ENCODE measurements around the gene DLX4. TPM values are rescaled to one million over a fixed set of nuclear protein-coding genes. Genes with fewer than 3 reads are reported as not detected.

DLX4 gene
- total and polyA plus RNA-seq, 2 of the 4 experiments (the other 2 are of a cell fraction), result not detected

DNA sequence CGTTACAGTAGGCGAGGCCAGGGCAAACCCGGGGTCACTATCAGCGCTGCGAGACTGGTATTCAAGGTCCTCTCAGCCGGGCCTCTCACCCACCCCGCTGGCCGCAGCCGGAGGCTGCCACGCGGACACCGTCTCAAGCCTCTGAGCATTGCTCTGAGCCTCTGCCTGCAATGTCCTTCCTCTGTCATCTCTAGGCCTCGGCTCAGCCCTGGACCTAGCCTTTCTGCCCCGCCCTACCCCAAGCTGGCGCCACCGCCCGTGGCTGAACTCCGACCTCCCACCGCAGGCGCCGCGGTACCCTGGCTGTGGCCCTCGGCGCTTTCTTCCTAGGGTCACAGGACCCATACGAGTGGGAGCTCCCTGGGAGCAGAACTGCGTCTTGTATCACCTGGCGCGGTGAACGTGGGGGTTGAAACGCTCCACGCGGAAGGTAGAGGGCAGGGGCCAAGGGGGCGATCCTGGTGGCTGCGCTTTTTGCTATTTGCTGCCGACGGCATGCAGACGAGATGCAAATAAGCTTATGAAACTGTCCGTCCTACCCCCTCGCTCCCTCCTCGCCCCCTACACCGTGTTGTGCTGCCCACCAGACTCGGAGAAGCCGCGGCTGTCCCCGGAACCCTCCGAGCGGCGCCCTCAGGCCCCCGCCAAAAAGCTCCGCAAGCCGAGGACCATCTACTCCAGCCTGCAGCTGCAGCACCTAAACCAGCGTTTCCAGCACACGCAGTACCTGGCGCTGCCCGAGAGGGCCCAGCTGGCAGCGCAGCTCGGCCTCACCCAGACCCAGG lies 3.7 kb downstream of the DLX4 start:
- Histone ChIP-seq H4K8ac (ENCODE audit: low read depth in 2 of 2, low read length in 2 of 2) (no peak overlapping the region), H3K9me3 (ENCODE audit: control insufficient read depth, insufficient read depth, low read length) (peaks cover 8% of the 10 kb centered on the region), H2BK20ac (ENCODE audit: low read depth, low read length) (no peak overlapping the region), H4K5ac (ENCODE audit: low read depth, low read length) (no peak overlapping the region), H2AK9ac (replicated peaks; ENCODE audit: low read depth, low read length, poor library complexity) (no peak overlapping the region), H3K23ac (ENCODE audit: low read depth, low read length) (no peak overlapping the region), H2BK5ac (ENCODE audit: low read depth, low read length, poor library complexity, severe bottlenecking) (no peak overlapping the region), H2BK120ac (ENCODE audit: low read depth, low read length) (no peak overlapping the region), H3K9ac (ENCODE audit: low read depth, low read length) (no peak overlapping the region), H3K27me3 (ENCODE audit: control insufficient read depth, insufficient read depth, low read length) (peaks cover 98% of the 10 kb centered on the region), H3K14ac (replicated peaks; ENCODE audit: low read depth, low read length) (no peak overlapping the region), H3K36me3 (ENCODE audit: control insufficient read depth, insufficient read depth, low read length) (no peaks in the 10 kb centered on the region), H3K4me3 (ENCODE audit: insufficient read depth, low read depth, low read length) (no peak overlapping the region), H3K79me1 (ENCODE audit: low read depth in 1 of 2, low read length in 2 of 2) (no peaks in the 10 kb centered on the region), H3K4me2 (ENCODE audit: low read depth, low read length) (no peak overlapping the region), H2AK5ac (ENCODE audit: low read depth, low read length) (no peak overlapping the region), H2AFZ (replicated peaks; ENCODE audit: low read length, poor library complexity) (peak overlapping the region; percentile 26), H3K4me1 (ENCODE audit: control insufficient read depth, insufficient read depth, low read length) (no peaks in the 10 kb centered on the region; the same call in 1 of the 2 replicates), H2BK15ac (ENCODE audit: low read depth, low read length) (no peak overlapping the region), H4K20me1 (ENCODE audit: insufficient read depth, low read length) (no peaks in the 10 kb centered on the region; the same call in none of the 2 replicates), H3K27ac (ENCODE audit: insufficient read depth, low read length) (no peak overlapping the region), H3K9me1 (ENCODE audit: insufficient read depth, low read length) (no peaks in the 10 kb centered on the region), H3K18ac (ENCODE audit: low read depth, low read length) (no peak overlapping the region), H3K56ac (ENCODE audit: extremely low read depth, insufficient read depth, low read length) (no peak overlapping the region), H4K91ac (ENCODE audit: insufficient read depth, low read depth, low read length) (no peak overlapping the region), H3K4ac (ENCODE audit: low read depth, low read length) (no peak overlapping the region)
- ChIA-PET POLR2A (ENCODE audit: unreplicated experiment) (no interaction called here), CTCF (no interaction called here)
- in situ Hi-C loops (cut with MboI; ENCODE audit: low sequenced_read_pairs) (no loop called here), intact Hi-C loops (cut with micrococcal nuclease) (no loop called here), dilution Hi-C loops (cut with HindIII; ENCODE audit: low sequenced_read_pairs, unreplicated experiment) (no loop called here)
- TF ChIP-seq MAZ (IDR thresholded peaks at IDR 0.05; ENCODE audit: borderline replicate concordance, low read depth, low read length), result no peak
- TF ChIP-seq MXI1 (IDR thresholded peaks at IDR 0.05; ENCODE audit: borderline replicate concordance, low read depth, low read length), result no peak
- TF ChIP-seq, protein P1, sequence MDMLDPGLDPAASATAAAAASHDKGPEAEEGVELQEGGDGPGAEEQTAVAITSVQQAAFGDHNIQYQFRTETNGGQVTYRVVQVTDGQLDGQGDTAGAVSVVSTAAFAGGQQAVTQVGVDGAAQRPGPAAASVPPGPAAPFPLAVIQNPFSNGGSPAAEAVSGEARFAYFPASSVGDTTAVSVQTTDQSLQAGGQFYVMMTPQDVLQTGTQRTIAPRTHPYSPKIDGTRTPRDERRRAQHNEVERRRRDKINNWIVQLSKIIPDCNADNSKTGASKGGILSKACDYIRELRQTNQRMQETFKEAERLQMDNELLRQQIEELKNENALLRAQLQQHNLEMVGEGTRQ (IDR thresholded peaks at IDR 0.05; ENCODE audit: low read depth, low read length), result no peak
- no peak for TF ChIP-seq SMC3 (IDR thresholded peaks at IDR 0.05; ENCODE audit: low read depth, low read length)
- TF ChIP-seq CHD1 (IDR thresholded peaks at IDR 0.05; ENCODE audit: low read depth, low read length), result no peak
- no peak for TF ChIP-seq RFX5 (IDR thresholded peaks at IDR 0.05; ENCODE audit: low read depth, low read length)
- TF ChIP-seq FOS (IDR thresholded peaks at IDR 0.05; ENCODE audit: low read depth, low read length), result no peak
- TF ChIP-seq POLR2A (IDR thresholded peaks at IDR 0.05; ENCODE audit: low read depth, low read length), result no peak
- no peak for TF ChIP-seq CEBPB (IDR thresholded peaks at IDR 0.05; ENCODE audit: low read depth, low read length)
- no peak for TF ChIP-seq NFE2L2 (IDR thresholded peaks at IDR 0.05; ENCODE audit: low read depth, low read length)
- no peak for TF ChIP-seq BHLHE40 (IDR thresholded peaks at IDR 0.05; ENCODE audit: low read depth, low read length)
- TF ChIP-seq RCOR1 (IDR thresholded peaks at IDR 0.05; ENCODE audit: insufficient replicate concordance, low read length), result no peak
- no peak for TF ChIP-seq RAD21 (IDR thresholded peaks at IDR 0.05; ENCODE audit: low read length)
- TF ChIP-seq, protein P2, sequence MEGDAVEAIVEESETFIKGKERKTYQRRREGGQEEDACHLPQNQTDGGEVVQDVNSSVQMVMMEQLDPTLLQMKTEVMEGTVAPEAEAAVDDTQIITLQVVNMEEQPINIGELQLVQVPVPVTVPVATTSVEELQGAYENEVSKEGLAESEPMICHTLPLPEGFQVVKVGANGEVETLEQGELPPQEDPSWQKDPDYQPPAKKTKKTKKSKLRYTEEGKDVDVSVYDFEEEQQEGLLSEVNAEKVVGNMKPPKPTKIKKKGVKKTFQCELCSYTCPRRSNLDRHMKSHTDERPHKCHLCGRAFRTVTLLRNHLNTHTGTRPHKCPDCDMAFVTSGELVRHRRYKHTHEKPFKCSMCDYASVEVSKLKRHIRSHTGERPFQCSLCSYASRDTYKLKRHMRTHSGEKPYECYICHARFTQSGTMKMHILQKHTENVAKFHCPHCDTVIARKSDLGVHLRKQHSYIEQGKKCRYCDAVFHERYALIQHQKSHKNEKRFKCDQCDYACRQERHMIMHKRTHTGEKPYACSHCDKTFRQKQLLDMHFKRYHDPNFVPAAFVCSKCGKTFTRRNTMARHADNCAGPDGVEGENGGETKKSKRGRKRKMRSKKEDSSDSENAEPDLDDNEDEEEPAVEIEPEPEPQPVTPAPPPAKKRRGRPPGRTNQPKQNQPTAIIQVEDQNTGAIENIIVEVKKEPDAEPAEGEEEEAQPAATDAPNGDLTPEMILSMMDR (conservative IDR thresholded peaks at IDR 0.05; ENCODE audit: low read depth, low read length), result no peak
- TF ChIP-seq, protein P3, sequence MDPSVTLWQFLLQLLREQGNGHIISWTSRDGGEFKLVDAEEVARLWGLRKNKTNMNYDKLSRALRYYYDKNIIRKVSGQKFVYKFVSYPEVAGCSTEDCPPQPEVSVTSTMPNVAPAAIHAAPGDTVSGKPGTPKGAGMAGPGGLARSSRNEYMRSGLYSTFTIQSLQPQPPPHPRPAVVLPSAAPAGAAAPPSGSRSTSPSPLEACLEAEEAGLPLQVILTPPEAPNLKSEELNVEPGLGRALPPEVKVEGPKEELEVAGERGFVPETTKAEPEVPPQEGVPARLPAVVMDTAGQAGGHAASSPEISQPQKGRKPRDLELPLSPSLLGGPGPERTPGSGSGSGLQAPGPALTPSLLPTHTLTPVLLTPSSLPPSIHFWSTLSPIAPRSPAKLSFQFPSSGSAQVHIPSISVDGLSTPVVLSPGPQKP (IDR thresholded peaks at IDR 0.05; ENCODE audit: borderline replicate concordance, low read depth, low read length), result no peak
- no peak for TF ChIP-seq MAFK (IDR thresholded peaks at IDR 0.05; ENCODE audit: low read depth, low read length)
- ATAC-seq (ENCODE audit: low read depth) (no peak), DNase-seq (no peak)
- BruUV-seq (replicated peaks), result no TSS peak
- 3% methylated on average over 22 of the region's 57 CpGs; no CpG with 5 or more reads in 1 of the 2 experiments for WGBS, 2 experiments (ENCODE audit: extremely low coverage in 2 of 2, insufficient read length in 1 of 2)

All from IMR-90 (cell line).